DMS53 (cell line): ENCODE results near the gene C11orf52.
"Not testable (repeated sequence)": the region's sequence is repeated elsewhere in the genome, so short reads cannot be mapped to it uniquely, and the experiment has no call there.

Experiments used
- DNase-seq: peaks from one replicate; lab custom pipeline; 2025; lab: John Stamatoyannopoulos, UW

The C11orf52 gene

GRCh38 chr11:111913031-111913861 lies 5.5 kb upstream of the C11orf52 start:
- DNase-seq = no peak

DNA sequence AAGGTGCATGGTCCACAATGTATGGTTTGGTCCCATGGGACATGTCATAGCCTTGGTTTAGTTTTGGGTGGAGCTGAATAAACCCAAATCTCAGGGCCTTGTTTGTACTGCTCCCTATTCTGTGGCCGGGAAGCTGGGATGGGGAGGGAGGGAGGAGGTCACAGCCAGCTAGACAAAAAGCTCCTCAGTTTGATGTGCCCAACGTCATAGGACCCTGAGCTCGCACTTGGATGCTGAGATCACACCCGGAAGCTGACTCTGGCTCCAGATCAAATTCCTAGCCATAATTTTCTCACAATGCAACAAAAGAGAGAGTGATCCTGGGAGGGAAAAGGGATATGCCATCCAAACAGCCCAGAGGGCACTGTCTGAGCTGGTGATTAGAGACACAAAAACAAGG lies 4.7 kb upstream of the C11orf52 start:
- no peak for DNase-seq

DNA sequence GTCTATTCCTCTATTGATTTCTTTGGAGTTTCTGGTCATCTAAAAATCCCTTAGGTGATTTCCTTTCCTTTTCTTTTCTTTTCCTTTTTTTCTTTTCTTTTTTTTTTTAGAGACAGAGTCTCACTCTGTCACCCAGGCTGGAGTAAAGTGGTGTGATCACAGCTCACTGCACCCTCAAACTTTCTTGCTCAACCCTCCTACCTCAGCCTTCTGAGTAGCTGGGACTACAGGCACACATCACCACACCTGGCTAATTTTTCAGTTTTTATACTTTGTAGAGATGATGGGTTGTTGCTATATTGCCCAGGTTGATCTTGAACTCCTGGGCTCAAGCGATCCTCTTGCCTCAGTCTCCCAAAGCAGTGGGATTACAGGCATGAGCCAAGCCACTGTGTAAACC lies 1.9 kb upstream of the C11orf52 start:
- no peak for DNase-seq

DNA sequence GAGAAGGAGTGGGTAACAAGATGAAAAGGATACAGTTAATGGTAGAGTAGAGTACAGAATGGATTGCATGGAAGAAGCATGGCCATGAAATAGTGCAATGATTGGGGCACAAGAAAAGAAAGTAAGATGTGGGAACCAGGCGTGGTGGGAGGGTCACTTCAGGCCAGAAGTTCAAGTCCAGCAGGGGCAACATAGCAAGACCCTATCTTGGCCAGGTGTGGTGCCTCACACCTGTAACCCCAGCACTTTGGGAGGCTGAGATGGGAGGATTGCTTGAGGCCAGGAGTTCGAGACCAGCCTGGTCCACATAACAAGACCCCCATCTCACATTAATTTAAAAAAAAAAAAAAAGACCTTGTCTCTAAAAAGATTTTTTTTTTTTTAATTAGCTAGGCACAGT lies 1.4 kb upstream of the C11orf52 start:
- no peak for DNase-seq

- DNase-seq = peak; percentile 49
Measured at GRCh38 chr11:111917788-111918187, 925 bp upstream of the C11orf52 start.

- DNase-seq = no peak
Measured at GRCh38 chr11:111920908-111921307, 2.2 kb downstream of the C11orf52 start.

DNA sequence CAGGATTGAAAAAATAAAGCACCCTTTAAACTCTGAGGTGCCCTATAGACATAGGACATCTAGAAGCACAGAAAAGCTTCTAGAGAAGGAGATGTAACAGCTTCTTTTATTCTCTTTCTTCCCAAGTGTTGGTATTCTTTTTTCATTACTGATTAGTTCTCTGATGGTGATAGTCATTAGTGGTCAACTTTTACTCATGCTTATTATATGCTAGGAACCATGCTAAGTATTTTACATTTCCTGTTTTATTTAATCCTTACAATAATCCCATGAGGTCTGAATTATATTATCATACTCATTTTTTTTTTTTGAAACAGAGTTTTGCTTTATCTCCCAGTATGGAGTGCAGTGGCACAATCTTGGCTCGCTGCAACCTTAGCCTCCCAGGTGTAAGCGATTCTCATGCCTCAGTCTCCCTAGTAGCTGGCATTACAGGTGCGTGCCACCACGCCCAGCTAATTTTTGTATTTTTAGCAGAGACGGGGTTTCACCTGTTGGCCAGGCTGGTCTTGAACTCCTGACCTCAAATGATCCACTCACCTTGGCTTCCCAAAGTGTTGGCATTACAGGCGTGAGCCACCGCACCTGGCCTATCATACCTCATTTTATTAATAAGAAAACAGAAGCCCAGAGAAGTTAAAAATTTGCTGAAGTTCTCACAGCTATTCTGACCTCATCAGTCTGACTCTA lies 3.0 kb downstream of the C11orf52 start:
- no peak for DNase-seq

GRCh38 chr11:111922803-111923202 lies 4.1 kb downstream of the C11orf52 start:
- peak; percentile 27 for DNase-seq

GRCh38 chr11:111923351-111923788 lies 4.7 kb downstream of the C11orf52 start:
- DNase-seq = peak; percentile 27

DNA sequence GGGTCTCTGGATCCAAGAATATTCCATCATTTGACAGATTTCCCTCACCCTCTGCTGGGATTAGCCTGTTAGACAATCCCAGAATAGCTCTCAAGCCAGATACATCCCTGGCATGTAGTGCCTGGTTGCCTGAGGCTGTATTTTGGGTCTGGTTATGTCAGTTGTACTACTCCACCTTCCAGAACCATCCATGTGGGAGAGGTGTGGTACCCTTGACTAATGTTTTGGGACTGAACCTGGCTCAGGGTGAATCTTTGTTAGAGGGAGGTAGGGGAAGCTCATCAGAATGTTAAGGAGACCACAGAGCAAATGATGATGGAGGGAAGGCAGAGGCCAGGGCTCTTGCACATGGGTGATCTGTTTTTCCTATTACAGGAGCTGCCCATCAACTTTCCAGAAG lies 5.2 kb downstream of the C11orf52 start:
- peak; percentile 56 for DNase-seq

- no peak for DNase-seq
Measured at GRCh38 chr11:111925953-111926352, 7.2 kb downstream of the C11orf52 start.

- DNase-seq = peak; percentile 99
Measured at GRCh38 chr11:111926505-111927391, 8.0 kb downstream of the C11orf52 start.

- DNase-seq = no peak
Measured at GRCh38 chr11:111930472-111930871, 11.8 kb downstream of the C11orf52 start.

GRCh38 chr11:111932611-111932950 lies 13.9 kb downstream of the C11orf52 start:
- DNase-seq = no peak

- not testable (repeated sequence) for DNase-seq
Measured at GRCh38 chr11:111933176-111933575, 14.5 kb downstream of the C11orf52 start.

DNA sequence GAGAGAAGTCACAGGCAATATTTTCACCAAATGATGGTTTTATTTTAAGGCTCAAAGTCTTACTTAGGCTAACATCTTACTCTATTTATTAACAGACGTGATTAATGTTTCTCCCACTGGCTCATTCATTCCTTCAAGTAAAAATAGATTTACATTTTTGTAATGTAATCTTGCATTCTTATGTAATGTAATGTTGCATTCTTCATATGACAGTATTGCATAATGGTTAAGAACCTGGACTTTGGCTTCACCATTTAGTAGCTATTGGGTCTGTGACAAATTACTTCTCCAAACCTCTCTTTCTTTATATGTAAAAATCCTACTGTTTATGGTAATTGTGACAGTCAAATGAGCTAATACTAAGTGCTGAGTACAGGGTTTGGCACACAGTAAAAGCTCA lies 15.2 kb downstream of the C11orf52 start:
- DNase-seq = no peak

DNA sequence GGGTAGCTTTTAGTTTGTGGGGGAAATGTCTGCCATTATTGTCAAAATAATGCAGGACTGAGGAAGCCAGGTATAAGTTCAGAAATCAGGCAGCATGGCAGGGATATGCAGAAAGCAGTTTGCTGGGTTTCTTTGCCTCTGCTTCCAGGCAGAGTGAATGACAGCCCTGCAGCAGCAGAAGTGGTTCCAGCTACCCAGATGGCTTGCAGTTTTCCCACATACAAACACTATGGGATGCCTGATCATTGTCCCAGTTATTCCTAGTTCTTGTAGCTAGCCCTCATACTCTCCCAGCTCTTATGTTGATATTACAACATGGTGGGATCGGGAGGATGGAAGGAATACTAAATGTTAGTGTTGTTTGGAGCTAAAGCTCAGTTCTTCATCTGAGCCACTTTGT lies 15.6 kb downstream of the C11orf52 start:
- no peak for DNase-seq

DNA sequence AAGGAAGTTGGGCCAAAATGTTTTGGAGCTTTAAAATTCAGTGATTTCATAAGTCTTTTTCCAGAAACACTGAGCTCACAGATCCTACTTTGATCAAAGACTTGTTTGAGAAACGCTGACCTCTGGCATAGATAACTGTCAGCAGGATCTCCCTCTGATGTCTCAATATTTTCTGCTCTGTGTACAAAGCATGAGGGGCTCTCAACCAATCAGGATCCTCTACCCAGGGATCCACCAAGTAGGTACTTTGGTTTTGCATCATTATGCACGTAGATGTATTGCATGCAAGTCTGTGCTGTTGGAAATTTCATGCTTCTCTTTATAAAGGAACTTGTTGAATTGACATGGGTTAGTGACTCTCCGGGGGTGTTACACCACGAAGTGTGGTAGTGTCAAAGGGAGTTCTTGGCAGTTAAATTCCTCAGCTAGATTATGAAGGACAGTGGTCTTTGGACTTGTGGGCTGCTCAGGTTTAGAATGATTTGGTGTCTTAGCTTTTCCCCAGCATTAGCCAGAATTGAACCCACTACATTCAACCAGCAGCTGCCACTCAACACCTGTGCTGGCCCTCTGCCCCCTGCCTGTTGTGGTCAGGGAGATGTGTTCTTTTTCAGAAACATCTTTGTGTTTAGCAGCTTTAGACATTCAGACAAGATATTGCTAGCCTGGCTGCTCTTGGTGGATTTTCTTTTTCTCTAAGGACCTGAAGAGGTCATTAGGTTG lies 16.8 kb downstream of the C11orf52 start:
- DNase-seq = no peak

DNA sequence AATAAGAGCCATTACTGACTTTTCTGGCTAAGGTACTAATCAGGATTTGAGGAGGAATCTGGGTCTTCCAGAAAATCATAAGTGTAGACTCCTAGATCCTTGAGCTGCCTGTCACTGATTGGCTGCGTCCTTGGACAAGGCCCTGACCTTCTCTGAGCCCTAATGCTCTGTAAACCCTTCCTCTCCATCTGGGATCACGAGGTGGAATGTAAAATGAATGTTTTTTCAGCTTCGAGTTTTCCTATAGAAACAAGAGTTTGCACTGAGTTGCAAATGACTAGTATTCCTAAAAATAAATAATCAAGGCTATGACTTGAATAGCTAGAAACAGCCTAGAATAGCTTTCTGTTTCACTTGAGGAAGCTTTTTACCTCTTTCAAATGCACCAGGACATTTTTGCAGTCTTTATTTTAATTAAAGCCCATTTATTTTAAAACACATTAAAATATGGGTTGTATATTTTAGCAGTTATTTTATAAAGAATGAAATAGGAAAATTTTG lies 17.4 kb downstream of the C11orf52 start:
- DNase-seq = peak; percentile 15

DNA sequence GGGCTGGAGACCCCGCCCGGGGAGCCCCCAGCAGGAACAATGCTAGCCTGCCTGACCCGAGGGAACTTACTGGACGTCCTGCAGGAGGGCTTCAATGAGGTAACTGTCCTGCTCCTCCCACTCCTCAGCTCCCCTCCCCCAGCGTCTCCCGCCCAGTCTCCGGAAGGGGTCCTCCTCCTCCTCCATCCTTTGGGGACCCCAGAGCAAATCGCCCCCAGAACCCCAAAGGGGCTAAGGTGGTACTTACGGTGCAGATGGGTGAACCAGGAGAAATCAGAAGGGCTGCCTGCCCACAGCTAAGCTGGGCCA lies 18.7 kb downstream of the C11orf52 start:
- DNase-seq = peak; percentile 40

DNA sequence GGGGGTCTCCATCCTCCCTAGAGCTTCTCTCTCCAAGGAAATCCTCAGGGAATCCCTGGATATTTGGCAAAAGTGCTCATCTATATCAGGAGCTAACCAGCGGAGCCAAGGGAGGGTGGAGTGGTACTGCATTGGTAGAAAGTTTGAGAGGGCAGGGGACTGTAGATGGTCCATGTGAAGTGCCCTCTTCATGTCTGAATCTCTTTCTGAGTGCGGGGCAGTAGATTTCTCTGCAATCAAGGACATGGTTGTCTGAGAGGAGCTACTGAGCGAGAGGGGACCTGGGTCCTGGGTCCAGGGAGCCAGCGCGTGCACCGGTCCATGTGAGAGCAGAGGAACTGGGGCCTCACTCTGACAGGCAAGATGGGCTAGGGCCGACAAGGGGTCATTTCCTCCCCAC lies 19.1 kb downstream of the C11orf52 start:
- no peak for DNase-seq

DNA sequence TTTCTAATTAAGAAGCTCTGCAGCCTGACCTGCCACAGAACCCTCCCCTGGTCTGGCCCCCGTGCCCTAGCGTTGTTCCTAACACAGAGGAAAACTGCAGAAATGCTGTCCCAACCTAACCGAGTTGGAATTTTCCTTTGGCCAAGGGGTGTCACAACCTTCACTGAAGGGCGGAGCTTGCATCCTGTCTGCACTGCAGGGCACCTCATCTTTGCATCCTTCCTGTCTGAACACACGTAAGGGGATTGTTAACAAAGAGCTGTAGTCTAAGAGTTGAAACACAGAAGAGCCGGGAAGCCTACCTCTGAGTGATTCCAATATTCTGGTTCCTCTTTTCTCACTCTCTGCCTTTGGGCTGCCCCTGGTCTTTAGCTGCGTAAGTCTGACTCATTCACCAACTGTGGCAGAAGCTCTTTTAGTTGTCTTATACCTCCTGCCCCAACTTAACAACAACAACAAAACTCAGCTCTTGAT lies 20.0 kb downstream of the C11orf52 start:
- DNase-seq = no peak
